CD4-positive, alpha-beta T cell treated with Interleukin-15 for 1 hour (primary cell): ENCODE results near the gene AJM1.
"Not testable (repeated sequence)": the region's sequence is repeated elsewhere in the genome, so short reads cannot be mapped to it uniquely, and the experiment has no call there.

Source experiments
- DNase-seq: peaks from one replicate; pipeline ENCODE4 v3.0.0-alpha.2; 2020

AJM1 gene

GRCh38 chr9:136842380-136842948, at the start of gene AJM1:
TSS of gene AJM1 (plus strand) at chr9:136842478. CDS start at chr9:136844415, 1,937 bp downstream.
- DNase-seq, result peak; percentile 80

- DNase-seq, result no peak
Observed at GRCh38 chr9:136793086-136793946, 49.0 kb upstream of the AJM1 start.

- no peak for DNase-seq
Observed at GRCh38 chr9:136794281-136794999, 47.8 kb upstream of the AJM1 start.

GRCh38 chr9:136795000-136795348, 47.3 kb upstream of the AJM1 start:
- no peak for DNase-seq

- DNase-seq, result no peak
Observed at GRCh38 chr9:136796238-136796774, 46.0 kb upstream of the AJM1 start, which contains the start of gene CCDC183. TSS of gene CCDC183 (plus strand) at chr9:136796338. CDS start at chr9:136796398, 60 bp downstream.

- not testable (repeated sequence) for DNase-seq
Observed at GRCh38 chr9:136796775-136797347, 45.4 kb upstream of the AJM1 start.

GRCh38 chr9:136798708-136799078, 43.6 kb upstream of the AJM1 start:
- no peak for DNase-seq

- no peak for DNase-seq
Observed at GRCh38 chr9:136799079-136799853, 43.0 kb upstream of the AJM1 start.

GRCh38 chr9:136799854-136800657, 42.2 kb upstream of the AJM1 start:
- DNase-seq, result peak; percentile 88

GRCh38 chr9:136802321-136802720, 40.0 kb upstream of the AJM1 start:
- DNase-seq, result no peak

- DNase-seq, result not testable (repeated sequence)
Observed at GRCh38 chr9:136803009-136803550, 39.2 kb upstream of the AJM1 start.

- DNase-seq, result no peak
Observed at GRCh38 chr9:136803551-136804508, 38.4 kb upstream of the AJM1 start.

- no peak for DNase-seq
Observed at GRCh38 chr9:136804509-136805206, 37.6 kb upstream of the AJM1 start.

GRCh38 chr9:136805207-136805740, 37.0 kb upstream of the AJM1 start:
- peak; percentile 7 for DNase-seq

GRCh38 chr9:136806067-136806466, 36.2 kb upstream of the AJM1 start:
- peak; percentile 14 for DNase-seq

- peak; percentile 8 for DNase-seq
Observed at GRCh38 chr9:136806631-136807201, 35.6 kb upstream of the AJM1 start.

- peak; percentile 82 for DNase-seq
Observed at GRCh38 chr9:136807281-136808074, 34.8 kb upstream of the AJM1 start, which contains the start of gene RABL6. TSS of gene RABL6 (plus strand) at chr9:136807948. CDS start at chr9:136808197, 249 bp downstream.
